HEK293 (cell line): ENCODE measurements around the gene ZNF18.
"Not testable (repeated sequence)": the region's sequence is repeated elsewhere in the genome, so short reads cannot be mapped to it uniquely, and the experiment has no call there.

Experiments
- CTCF ChIA-PET: fragments of 350-600 bp; formaldehyde crosslinking; extraction: SDS; loops from one replicate; lab custom pipeline; 2021; ENCODE audit warnings: antibody characterized with exemption; lab: Yijun Ruan, JAX
- POLR2A ChIA-PET: fragments of 300-600 bp; formaldehyde crosslinking; extraction: SDS; loops from one replicate; lab custom pipeline; 2020; ENCODE audit warnings: antibody characterized with exemption, inconsistent platforms; lab: Yijun Ruan, JAX
- H3K27ac ChIP-seq: fragments of 200-500 bp; sonication (Bioruptor generic); 2 replicates; pipeline ENCODE4 v1.5.1; 2014; ENCODE audit warnings: low read depth, low read length, control low read depth, inconsistent platforms; ENCODE audit errors: extremely low read depth
- H3K36me3 ChIP-seq, 2 experiments: fragments of 200-500 bp in 1 of 2; sonication (Bioruptor generic) in 1 of 2; 1 replicate in 1 of 2; 2 replicates in 1 of 2; pipeline ENCODE4 v1.5.1; 2014 to 2017; ENCODE audit warnings: inconsistent platforms in 2 of 2, low read length in 2 of 2; ENCODE audit not compliant: control insufficient read depth in 2 of 2, insufficient read depth in 1 of 2
- H3K4me1 ChIP-seq: fragments of 200-500 bp; sonication (Bioruptor generic); 2 replicates; pipeline ENCODE4 v1.5.1; 2014; ENCODE audit warnings: mild to moderate bottlenecking, low read length, inconsistent platforms; ENCODE audit not compliant: control insufficient read depth, insufficient read depth
- H3K4me3 ChIP-seq: 2 replicates; pipeline ENCODE4 v1.5.1; 2011; ENCODE audit warnings: low read depth, mild to moderate bottlenecking, control low read depth, low read length, moderate library complexity
- H3K9me3 ChIP-seq: fragments of 200-500 bp; sonication (Bioruptor generic); 2 replicates; pipeline ENCODE4 v1.5.1; 2014; ENCODE audit warnings: low read depth, low read length, inconsistent platforms; ENCODE audit not compliant: control insufficient read depth, insufficient read depth
- BCL11A ChIP-seq: fragments of 450-650 bp; formaldehyde crosslinking; IDR thresholded peaks from 2 replicates; pipeline ENCODE4 v1.5.1; 2016; ENCODE audit warnings: low read depth, missing biosample characterization, missing genetic modification characterization
- OSR2 ChIP-seq: fragments of 450-650 bp; formaldehyde crosslinking; IDR thresholded peaks from 2 replicates; pipeline ENCODE4 v1.5.1; 2016; ENCODE audit warnings: missing biosample characterization, missing genetic modification characterization
- PATZ1 ChIP-seq: fragments of 450-650 bp; formaldehyde crosslinking; IDR thresholded peaks from 2 replicates; pipeline ENCODE4 v1.5.1; 2016; ENCODE audit warnings: missing biosample characterization, missing genetic modification characterization
- ZBTB8A ChIP-seq: fragments of 450-650 bp; formaldehyde crosslinking; IDR thresholded peaks from 2 replicates; pipeline ENCODE4 v1.5.1; 2016; ENCODE audit warnings: missing biosample characterization, missing genetic modification characterization
- ZNF148 ChIP-seq: fragments of 450-650 bp; formaldehyde crosslinking; IDR thresholded peaks from 2 replicates; pipeline ENCODE4 v1.5.0; 2017; ENCODE audit warnings: missing biosample characterization, missing genetic modification characterization, borderline replicate concordance
- ZNF302 ChIP-seq: fragments of 450-650 bp; formaldehyde crosslinking; IDR thresholded peaks from 2 replicates; pipeline ENCODE4 v1.5.1; 2016; ENCODE audit warnings: missing biosample characterization, missing genetic modification characterization, low read depth
- ZNF510 ChIP-seq: fragments of 450-650 bp; formaldehyde crosslinking; IDR thresholded peaks from 2 replicates; pipeline ENCODE4 v1.5.1; 2018; ENCODE audit warnings: mild to moderate bottlenecking, missing genetic modification characterization, missing biosample characterization; ENCODE audit not compliant: insufficient replicate concordance
- ZNF513 ChIP-seq: fragments of 450-650 bp; IDR thresholded peaks from 2 replicates; pipeline ENCODE4 v1.5.1; 2018; ENCODE audit warnings: missing biosample characterization, missing genetic modification characterization
- ZNF561 ChIP-seq: fragments of 450-650 bp; IDR thresholded peaks from 2 replicates; pipeline ENCODE4 v1.5.1; 2018; ENCODE audit warnings: missing biosample characterization, missing genetic modification characterization, borderline replicate concordance
- ZSCAN4 ChIP-seq: fragments of 450-650 bp; formaldehyde crosslinking; IDR thresholded peaks from 2 replicates; pipeline ENCODE4 v1.5.1; 2017; ENCODE audit warnings: missing biosample characterization, missing genetic modification characterization
- TF ChIP-seq, protein P1 (sequence below): fragments of 450-650 bp; formaldehyde crosslinking; IDR thresholded peaks from 2 replicates; pipeline ENCODE4 v1.5.1; 2016; ENCODE audit warnings: missing biosample characterization, missing genetic modification characterization

ZNF18 gene

DNA sequence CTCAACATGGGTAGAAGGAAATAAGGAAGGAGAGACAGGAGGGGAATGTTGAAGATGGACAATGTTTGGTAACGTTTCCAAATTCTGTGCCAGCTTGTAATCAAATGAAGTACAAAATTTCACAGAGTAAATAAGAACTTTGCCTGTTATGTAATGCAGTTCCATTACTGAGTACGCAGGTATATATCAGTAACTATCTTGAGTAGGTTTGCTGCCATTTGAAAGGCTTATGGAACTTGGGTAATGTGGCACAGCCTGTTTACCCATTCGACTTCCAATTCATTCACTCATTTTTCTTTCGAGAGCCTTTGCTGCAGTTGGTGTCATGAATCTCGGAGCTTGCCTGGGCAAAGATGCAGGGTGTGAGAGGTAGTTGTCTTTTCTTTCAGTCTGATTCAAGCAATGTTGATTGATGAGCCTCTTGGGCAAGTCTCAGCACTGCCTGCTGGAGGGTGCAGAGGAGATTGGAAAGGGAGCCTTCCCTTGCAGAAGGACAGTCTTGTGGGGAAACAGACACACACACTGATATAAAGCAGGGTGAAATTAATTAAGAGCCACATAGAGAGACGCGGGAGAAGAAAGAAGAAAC, 53.4 kb downstream of the ZNF18 start:
- no peaks in the 10 kb centered on the region for H3K36me3 ChIP-seq
- no peak overlapping the region for H3K4me3 ChIP-seq
- TF ChIP-seq BCL11A (tag by site-specific recombination) (no peak), ZSCAN4 (tag by site-specific recombination) (no peak), ZNF148 (tag by site-specific recombination) (no peak), ZNF510 (no peak), OSR2 (no peak), ZNF513 (tag by site-specific recombination) (no peak), ZBTB8A (tag by site-specific recombination) (no peak), ZNF302 (tag by site-specific recombination) (no peak)
- TF ChIP-seq, protein P1, sequence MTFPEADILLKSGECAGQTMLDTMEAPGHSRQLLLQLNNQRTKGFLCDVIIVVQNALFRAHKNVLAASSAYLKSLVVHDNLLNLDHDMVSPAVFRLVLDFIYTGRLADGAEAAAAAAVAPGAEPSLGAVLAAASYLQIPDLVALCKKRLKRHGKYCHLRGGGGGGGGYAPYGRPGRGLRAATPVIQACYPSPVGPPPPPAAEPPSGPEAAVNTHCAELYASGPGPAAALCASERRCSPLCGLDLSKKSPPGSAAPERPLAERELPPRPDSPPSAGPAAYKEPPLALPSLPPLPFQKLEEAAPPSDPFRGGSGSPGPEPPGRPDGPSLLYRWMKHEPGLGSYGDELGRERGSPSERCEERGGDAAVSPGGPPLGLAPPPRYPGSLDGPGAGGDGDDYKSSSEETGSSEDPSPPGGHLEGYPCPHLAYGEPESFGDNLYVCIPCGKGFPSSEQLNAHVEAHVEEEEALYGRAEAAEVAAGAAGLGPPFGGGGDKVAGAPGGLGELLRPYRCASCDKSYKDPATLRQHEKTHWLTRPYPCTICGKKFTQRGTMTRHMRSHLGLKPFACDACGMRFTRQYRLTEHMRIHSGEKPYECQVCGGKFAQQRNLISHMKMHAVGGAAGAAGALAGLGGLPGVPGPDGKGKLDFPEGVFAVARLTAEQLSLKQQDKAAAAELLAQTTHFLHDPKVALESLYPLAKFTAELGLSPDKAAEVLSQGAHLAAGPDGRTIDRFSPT (tag by site-specific recombination) = no peak
- no peaks in the 10 kb centered on the region for H3K4me1 ChIP-seq
- CTCF ChIA-PET = interaction anchor here (0.8 to 1.1 kb wide), 2 partner anchors 7 to 43 kb away, joined by 3 to 5 read pairs; no protein-coding TSS in a partner anchor
- H3K9me3 ChIP-seq = no peaks in the 10 kb centered on the region
- POLR2A ChIA-PET = no interaction called here
- H3K27ac ChIP-seq = no peak overlapping the region

DNA sequence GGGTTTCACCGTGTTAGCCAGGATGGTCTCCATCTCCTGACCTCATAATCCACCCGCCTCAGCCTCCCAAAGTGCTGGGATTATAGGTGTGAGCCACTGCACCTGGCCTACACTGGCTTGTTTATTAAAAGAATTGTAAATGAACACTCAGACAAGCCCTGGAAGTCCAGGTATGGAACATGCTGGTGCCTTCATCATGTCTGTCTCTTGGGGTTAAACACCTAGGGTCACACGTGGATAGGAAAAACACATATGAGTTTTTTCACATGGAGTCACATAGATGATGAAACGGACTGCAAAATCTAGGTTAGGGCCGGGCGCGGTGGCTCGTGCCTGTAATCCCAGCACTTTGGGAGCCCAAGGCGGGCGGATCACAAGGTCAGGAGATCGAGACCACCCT, 54.2 kb downstream of the ZNF18 start:
- H3K4me3 ChIP-seq, H3K27ac ChIP-seq, H3K36me3 ChIP-seq, CTCF ChIA-PET, H3K4me1 ChIP-seq, POLR2A ChIA-PET, H3K9me3 ChIP-seq: not testable (repeated sequence)

DNA sequence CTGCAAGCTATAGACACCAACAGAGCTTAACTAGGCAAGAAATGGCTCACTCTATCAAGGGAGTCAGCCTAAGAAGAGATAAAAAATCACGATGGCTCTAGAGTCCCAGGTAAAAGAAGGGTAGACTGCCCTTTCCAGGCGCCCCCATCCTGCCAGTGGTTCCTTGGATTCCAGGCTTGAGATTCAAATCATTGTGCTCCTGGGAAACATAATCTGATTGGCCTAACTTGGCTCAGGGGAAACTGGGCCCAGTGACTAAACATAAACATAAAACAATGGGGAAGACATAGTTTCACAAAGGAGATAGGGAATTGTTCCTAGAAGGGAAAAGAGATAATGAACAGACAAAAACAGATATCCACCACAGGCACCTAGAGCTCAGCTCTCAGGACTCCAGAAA, 56.4 kb downstream of the ZNF18 start:
- ChIA-PET POLR2A (no interaction called here), CTCF (interaction anchor here (0.5 to 1.5 kb wide), 5 partner anchors 46 to 643 kb away, joined by 3 to 4 read pairs (median 3); no protein-coding TSS in a partner anchor)
- Histone ChIP-seq H3K9me3 (no peaks in the 10 kb centered on the region), H3K27ac (no peak overlapping the region), H3K4me3 (no peak overlapping the region), H3K4me1 (no peaks in the 10 kb centered on the region), H3K36me3 (no peaks in the 10 kb centered on the region)
- no peak for TF ChIP-seq ZNF561 (tag by site-specific recombination)
- no peak for TF ChIP-seq PATZ1 (tag by site-specific recombination)
